NOMO-1 (cell line): Measurements from ENCODE around the gene FAM53B.

Source experiments
- DNase-seq, 2 experiments: peaks; one replicate each; lab custom pipeline; 2025; ENCODE audit not compliant: unreplicated experiment in 2 of 2; lab: John Stamatoyannopoulos, UW

The FAM53B gene

GRCh38 chr10:124698545-124699469, 45.4 kb downstream of the FAM53B start:
- DNase-seq, result no peak

GRCh38 chr10:124697837-124698544, 46.2 kb downstream of the FAM53B start:
- no peak for DNase-seq

- DNase-seq, result no peak
These were observed 46.7 kb downstream of the FAM53B start for GRCh38 chr10:124697443-124697836.

- no peak for DNase-seq
These were observed 47.5 kb downstream of the FAM53B start for GRCh38 chr10:124696446-124697392.

GRCh38 chr10:124695259-124695658, 48.9 kb downstream of the FAM53B start:
- no peak for DNase-seq

- no peak for DNase-seq
These were observed 49.5 kb downstream of the FAM53B start for GRCh38 chr10:124694481-124695220.

- no peak for DNase-seq
These were observed 50.3 kb downstream of the FAM53B start for GRCh38 chr10:124693801-124694416.

GRCh38 chr10:124693396-124693795, 50.8 kb downstream of the FAM53B start:
- no peak for DNase-seq

- no peak for DNase-seq
These were observed 52.1 kb downstream of the FAM53B start for GRCh38 chr10:124692100-124692446.

- DNase-seq, result no peak
These were observed 52.6 kb downstream of the FAM53B start for GRCh38 chr10:124691421-124692099.

- DNase-seq, result no peak
These were observed 53.2 kb downstream of the FAM53B start for GRCh38 chr10:124691002-124691401.

- no peak for DNase-seq
These were observed 54.2 kb downstream of the FAM53B start for GRCh38 chr10:124689911-124690498.

- DNase-seq, result no peak
These were observed 55.1 kb downstream of the FAM53B start for GRCh38 chr10:124688889-124689670.

- DNase-seq, result no peak
These were observed 55.8 kb downstream of the FAM53B start for GRCh38 chr10:124688386-124688785.

GRCh38 chr10:124686707-124687376, 57.3 kb downstream of the FAM53B start:
- DNase-seq, result no peak

GRCh38 chr10:124685261-124685660, 58.9 kb downstream of the FAM53B start:
- DNase-seq, result peak; percentile 69 to 79

- no peak for DNase-seq
These were observed 60.4 kb downstream of the FAM53B start for GRCh38 chr10:124683814-124684213.
